LHCN-M2 (cell line): ENCODE measurements around the gene KRT37. TPM values are rescaled to one million over a fixed set of nuclear protein-coding genes. Genes with fewer than 3 reads are reported as not detected.

Experiments used
- DNase-seq: peaks from one replicate; pipeline ENCODE4 v3.0.0-alpha.2; 2012; ENCODE audit warnings: low read depth
- polyA plus RNA-seq: library from polyadenylated mRNA; unstranded; fragments of >200 nt; gene quantifications from one replicate; pipeline ENCODE4 v1.2.1, GENCODE V29; 2012; ENCODE audit warnings: missing spikeins
- total RNA-seq: library from RNA; depleted of rRNA; stranded (reverse); fragments of >200 nt; gene quantifications from 2 replicates; pipeline ENCODE4 v1.2.3, GENCODE V29; 2014; rRNA removed

KRT37 gene
- total RNA-seq: not detected in 2 replicates
- polyA plus RNA-seq: not detected

DNA sequence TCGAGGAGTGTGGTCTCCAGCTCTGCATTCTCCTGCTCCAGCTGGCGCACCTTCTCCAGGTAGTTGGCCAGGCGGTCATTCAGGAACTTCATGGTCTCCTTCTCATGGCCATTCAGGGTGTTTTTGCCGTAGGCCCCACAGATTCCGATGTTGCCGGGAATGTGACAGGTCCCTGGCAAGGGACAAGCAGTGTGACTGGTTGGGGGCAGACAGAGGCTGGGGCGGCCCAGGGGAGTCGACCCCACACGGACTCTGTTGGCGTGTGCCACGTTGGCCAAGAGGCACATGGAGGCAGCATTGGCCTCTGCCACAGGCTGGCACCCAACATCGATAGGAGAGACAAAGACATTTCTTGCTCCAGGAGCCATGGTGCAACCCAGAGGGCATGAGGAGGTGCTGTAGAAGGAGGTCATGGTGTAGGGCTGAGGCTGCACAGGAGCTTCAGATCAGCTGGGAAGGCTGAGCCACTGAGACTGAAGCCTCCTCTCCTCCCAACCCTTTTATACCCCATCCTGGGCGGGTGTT is at the start of gene KRT37:
KRT37 (minus strand) TSS at position 475 of the 525 bp plus-strand sequence; CDS start at position 413, 62 bp downstream.
- no peak for DNase-seq

DNA sequence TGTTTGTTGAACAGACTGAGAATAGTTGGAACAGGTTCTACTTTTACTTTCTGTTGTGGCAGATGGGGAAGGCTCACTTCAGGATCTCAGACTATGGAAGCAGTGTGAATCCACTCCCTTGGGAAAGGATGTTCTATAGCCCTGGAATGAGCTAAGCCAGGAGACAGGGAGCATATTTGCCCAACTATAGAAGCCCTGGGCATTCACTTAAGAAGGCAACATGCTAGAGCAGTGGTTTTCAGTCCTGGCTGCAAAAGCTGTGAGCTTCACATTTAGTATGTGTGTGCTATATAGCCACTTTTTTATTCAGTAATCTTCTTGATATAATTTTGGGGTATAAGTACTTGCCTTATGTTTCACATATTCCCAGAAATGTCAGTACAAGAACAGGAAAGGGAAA is 44.0 kb upstream of the KRT37 start:
- no peak for DNase-seq

DNA sequence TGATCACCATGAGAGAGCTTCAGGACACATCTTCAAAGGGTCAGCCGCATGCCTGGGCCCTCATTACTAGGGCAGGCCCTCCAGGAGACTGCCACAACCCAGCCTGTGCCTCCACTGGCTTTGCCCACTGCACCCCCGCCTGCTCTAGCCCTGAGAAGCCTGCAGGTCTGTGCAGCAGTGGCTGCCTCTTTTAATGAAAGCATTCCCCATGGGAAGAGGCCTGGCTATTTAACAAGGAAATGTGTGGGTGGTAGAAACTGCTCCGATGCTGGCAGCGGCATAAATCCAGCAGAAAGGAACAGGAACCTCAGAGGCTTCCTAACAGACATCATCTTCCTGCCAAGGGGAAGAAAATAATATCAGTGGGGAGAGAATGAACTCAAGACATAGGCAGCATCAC is 43.2 kb upstream of the KRT37 start:
- no peak for DNase-seq

DNA sequence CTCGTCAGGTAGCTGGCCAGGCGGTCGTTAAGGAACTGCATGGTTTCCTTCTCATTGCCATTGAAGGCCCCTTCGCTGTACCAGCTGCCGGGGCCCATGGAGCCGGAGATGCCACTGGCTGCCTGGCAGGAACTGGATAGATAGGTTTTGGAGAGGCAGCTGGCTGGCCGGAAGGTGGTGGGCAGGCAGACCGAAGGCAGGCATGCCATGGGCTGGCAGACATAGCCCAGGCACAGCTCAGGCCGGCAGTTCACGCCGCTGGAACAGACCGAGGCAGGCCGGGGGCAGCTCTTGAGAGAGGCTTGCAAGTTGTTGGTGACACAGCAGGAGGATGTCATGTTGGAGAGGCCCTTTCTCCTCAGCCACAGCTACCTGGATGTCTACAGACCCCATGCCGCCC is 42.6 kb upstream of the KRT37 start, which contains the start of gene KRT32:
KRT32 (minus strand) TSS at position 399 of the 400 bp plus-strand sequence; CDS start at position 338, 61 bp downstream.
- DNase-seq: no peak

DNA sequence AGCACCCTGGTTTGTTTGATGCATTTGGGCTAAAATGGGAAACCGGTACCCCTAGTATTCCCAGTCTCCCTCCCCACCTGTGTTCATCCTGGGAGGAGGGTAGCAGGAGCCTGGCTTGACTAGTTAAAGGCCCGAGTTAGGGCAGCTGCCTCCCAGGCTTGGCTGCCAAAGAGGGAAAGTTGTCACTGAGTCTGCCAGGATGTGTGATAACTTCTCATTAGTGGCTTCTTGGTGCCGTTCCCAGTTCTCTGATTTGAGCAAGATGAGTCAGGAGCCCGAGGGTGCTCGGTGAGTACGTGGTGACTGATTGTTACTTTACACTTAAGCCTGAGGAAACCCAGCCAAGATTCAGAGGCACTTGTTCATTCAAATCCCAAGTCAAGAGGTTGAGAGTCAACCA is 40.3 kb upstream of the KRT37 start:
- DNase-seq: peak; percentile 87

DNA sequence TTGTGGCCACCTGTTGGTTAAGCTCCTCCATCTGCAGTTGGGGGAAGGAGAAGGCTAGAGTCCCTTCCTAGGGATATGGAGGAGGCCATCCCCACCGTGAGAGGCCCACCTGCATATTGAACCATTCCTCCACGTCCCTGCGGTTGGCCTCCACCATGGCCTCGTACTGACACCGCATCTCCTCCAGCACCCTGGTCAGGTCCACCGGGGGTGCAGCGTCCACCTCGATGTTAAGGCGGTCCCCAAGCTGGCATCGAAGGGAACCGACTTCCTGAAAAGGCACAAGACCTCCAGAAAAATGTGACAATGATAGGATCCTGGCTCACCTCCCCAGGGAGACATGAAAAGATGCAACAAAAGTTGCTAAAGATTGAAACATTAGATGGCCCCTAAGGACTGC is 39.8 kb upstream of the KRT37 start:
- no peak for DNase-seq

DNA sequence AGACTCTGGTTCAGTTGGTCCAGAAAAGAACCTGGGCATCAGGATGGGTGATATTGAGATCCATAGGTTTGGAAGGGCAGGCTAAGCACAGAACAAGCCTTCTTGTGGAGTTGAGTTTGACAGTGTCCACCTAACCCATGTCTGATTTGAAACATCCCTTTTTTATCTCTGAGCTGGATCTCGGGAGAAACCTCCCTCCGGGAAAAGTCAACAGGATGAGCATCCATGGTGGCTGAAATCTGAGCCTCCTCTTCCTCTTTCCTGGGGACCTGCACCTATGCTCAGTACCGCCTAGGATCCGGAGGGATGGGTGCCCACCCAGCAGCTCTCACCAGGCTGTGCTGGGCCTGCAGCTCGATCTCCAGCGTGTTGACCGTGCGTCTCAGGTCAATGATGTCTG is 39.4 kb upstream of the KRT37 start:
- DNase-seq: no peak

DNA sequence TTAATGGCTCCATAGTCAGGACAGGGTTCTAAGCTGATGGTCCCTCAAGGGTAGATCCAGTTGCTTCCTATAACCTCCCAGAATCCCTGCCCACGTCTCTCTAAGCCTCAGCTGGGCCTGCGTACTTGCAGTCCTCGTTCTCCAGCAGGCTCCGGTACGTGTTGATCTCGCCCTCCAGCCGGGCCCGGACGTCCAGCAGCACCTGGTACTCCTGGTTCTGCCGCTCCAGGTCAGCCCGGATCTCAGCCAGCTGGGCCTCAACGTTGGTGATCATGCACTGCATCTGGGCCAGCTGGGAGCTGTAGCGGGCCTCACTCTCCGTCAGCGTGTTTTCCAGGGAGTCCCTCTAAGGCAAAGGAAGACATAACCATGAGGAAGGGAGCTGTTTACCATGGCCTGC is 38.3 kb upstream of the KRT37 start:
- no peak for DNase-seq

DNA sequence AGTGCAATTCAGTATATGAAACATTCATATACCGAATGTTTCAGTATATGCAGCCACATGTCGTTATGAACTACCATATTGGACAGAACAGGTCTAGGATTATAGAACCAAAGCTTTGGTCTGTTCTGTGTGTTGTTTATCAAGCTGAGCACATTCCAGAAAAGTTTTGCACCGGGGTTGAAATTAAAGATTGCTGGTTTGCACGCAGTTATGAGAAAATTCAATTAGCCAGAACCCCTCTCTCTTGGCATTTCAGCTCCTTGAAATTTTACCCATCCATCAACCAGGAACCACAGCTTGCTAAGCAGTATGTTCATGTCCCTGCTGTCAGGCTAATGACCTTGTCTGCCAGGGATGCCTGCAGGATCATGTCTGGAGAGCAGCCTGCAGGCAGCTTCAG is 33.3 kb upstream of the KRT37 start:
- no peak for DNase-seq

DNA sequence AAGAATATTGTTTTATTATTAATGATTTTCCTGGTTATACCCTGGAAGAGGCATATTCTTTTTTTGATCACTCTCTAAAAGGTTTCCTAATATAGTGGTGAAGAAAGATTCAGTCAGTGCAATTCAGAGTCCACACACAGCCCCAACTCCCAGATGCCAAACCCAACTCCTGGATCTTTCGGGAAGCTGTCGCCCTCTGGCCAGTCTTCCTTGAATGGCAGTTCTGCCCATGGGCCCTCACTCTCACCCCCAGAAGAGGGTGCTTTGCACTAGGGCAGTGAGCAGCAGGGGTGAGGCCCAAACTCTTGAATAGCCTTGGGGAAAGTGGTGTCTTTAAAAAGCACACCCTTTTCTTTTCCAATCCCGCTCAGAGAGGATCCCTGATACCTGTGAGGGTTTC is 31.8 kb upstream of the KRT37 start:
- DNase-seq: no peak

DNA sequence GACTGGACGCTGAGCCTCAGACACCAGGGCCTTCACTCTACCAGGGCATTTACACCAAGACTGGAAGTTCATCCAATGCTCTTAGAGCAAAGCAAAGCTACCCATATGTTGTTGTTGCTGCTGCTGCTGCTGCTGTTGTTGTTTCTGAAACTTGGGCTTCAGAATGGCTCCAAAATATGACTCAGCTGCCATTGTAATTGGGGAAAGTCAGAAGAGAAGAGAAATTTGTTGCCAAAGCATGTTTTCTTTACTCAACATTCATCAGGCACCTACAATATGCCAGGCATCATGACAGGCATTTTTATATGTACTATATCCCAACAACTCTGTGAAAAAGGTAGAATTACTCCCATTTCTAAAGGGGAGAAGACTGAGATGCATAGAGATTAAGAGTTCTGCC is 30.9 kb upstream of the KRT37 start:
- peak; percentile 8 for DNase-seq

DNA sequence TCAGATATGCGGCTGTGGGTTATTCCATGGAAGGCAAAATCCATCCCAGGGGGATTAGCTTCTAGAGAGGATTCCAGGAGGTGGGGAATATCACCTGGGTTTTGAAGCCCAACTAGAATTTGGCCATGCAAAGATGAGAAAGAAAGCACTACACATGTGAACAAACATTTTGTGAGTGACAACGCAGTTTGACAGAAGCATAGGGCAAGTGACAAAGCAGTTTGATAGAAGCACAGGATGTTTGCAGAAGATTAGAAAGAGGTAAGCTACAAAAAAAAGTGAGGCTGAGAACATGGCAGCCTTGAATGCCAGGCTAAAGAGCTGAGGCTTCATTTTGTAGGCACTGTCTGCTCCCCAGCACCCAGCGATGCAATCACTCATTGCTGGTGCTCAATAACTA is 28.7 kb upstream of the KRT37 start:
- no peak for DNase-seq

DNA sequence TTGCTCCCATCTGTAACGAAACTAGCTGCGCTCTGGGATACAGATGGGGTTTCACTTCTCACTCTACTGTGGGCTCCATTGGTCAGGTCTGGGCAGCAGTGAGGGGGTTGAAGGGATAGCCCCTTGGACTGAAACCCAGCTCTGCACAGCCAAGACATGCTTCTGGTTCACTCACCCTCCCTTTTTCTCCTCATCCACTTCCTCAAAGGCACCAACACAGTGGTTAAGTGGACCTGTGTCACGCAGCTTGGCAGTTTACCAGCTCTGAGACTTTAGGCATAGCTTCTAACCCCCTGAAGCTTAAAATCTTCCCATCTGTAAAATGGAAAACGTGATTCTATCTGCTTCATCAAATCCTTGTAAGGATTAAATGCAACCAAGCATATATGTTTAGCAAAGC is 27.9 kb upstream of the KRT37 start:
- no peak for DNase-seq

DNA sequence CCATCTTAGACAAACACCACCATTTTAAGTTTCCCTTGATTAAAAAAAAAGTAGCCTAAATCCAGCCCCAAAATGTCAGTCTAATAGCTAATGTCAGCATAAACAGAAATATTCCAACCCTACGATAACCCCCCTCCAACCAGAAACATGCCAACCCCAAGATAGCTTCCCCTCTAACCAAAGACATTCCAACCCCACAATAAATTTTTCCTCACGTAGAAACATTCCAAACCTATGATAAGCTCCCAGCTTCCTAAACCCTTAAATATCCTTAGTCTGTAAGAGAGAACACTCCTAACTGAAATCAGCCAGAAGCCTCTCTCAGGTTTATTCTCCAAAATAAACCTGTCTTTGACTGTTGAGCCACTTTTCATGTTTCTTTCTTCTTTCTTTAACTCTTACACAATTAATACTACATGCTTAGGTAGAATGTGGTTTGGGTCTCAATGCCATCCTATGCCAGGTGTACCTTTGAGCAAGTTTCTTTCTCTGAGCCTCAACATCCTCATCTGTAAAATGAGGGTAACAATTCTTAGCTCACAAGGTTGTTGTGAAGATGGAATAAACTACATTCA is 26.9 kb upstream of the KRT37 start:
- DNase-seq: no peak

DNA sequence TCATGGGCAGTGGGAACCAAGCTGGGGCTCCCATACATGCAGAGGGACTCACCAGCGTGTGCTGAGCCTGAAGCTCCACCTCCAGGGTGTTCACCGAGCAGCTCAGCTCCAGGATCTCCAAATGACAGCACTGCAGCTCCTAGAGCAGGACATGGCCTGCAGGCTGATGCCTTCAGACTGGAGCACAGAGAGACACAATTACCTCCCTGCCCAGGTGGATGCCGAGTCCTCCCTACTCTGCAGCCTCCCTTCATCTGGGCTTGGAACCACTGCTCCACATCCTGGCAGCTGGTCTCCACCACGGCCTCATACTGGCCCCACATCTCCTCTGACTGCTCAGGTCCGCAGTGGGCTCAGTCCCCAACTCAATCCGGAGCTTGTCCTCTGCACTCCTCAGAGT is 24.6 kb upstream of the KRT37 start:
- no peak for DNase-seq

DNA sequence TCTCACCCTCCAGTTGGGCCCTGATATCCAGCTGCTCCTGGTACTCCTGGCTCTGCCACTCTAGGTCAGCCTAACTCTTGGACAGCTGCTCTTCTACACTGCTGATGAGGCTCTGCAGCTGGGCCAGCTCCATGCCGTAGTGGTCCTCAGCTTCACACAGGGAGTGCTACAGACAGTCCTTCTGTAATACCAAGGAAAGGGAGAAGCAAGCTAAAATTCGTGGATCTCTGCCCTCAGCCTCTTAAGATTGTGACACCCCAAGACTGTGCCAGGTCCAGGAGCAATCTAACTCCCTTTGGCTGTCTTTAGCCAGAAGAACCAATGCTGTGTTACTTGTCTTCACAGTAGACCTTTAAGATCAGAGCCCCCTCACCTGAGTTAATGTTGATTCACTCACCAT is 24.1 kb upstream of the KRT37 start:
- peak; percentile 12 for DNase-seq

DNA sequence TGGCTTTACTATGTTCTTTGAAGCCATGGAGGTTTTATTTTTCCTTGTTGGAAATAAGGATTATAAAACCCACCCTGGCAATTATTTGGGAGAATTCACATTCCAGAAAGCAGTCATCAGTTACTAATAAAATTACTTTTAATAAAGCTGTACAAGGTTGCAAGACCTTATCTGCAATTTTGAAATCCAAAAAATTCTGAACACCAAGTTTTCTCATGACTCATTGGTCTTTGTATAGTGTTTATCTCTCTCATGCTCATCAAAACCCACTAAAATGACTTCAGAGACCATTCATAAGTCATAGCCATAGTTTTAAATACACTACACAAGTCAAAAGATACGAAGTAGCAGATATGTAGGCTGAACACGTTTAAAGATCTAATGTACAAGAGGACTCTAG is 22.4 kb upstream of the KRT37 start:
- DNase-seq: peak; percentile 7

DNA sequence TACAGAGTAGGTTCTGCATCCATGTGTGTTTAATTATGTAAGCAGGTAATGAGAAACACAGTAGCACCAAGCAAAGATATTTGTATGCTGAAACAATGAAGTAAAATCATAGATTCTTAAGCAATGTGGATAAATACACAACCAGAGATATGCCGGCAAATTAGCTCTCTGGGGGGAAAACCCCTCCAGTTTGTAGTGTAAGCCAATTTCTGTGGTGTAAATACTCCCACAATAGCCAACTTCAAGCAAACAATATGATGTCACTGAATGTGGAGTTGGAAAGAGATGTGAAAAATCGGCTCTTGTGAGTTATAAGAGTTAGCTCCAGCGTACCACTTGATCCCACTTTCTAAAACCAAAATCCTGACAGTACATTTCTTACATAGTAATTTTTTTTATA is 20.3 kb upstream of the KRT37 start:
- no peak for DNase-seq

DNA sequence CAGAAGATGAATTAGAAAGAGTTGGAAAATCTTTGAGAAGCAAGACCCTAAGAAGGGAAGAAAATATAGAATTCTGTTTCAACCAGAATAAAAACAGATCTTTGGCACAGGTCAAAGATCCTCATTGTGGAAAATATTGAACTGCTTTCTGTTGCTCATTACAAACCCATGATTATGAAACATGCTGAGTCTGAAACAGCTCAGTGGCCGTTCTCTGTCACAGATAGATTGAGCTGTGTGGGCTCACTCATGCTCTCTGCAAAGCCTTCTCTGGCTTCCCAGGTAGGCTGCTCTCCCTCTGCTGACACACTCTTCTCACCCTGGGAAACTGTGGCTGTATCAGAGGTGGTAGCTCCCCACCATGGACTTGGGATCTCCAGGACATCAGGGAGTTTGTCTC is 19.8 kb upstream of the KRT37 start:
- no peak for DNase-seq

DNA sequence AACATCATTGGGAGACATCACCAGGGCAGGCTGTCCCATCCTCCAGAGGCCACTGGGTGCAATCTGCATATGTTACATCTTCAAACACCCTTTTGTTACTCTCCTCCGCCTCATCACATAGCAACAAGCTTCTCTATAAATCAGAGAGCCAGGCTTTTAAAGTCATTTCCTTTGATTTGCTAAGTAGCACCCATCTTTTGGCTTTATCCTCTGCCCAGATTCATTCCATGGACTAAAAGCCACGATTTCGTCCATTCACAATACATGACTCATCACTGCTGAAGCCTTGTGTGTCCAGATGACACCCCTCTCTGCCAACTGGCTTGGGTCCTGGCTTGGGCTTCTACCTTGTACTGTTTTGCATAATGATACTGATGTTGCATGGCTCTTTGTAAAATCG is 18.4 kb upstream of the KRT37 start:
- peak; percentile 20 for DNase-seq

DNA sequence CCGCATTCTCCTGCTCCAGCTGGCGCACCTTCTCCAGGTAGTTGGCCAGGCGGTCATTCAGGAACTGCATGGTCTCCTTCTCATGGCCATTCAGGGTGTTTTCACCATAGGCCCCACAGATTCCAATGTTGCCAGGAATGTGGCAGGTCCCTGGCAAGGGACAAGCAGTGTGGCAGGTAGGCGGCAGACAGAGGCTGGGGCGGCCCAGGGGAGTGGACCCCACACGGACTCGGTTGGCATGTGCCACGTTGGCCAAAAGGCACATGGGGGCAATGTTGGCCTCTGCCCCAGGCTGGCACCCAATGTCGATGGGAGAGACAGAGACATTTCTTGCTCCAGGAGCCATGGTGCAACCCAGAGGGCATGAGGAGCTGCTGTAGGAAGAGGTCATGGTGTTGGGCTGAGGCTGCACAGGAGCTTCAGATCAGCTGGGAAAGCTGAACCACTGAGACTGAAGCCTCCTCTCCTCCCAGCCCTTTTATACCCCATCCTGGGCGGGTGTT is 16.2 kb upstream of the KRT37 start, which contains the start of gene KRT38:
KRT38 (minus strand) TSS at position 453 of the 503 bp plus-strand sequence; CDS start at position 391, 62 bp downstream.
- DNase-seq: no peak

DNA sequence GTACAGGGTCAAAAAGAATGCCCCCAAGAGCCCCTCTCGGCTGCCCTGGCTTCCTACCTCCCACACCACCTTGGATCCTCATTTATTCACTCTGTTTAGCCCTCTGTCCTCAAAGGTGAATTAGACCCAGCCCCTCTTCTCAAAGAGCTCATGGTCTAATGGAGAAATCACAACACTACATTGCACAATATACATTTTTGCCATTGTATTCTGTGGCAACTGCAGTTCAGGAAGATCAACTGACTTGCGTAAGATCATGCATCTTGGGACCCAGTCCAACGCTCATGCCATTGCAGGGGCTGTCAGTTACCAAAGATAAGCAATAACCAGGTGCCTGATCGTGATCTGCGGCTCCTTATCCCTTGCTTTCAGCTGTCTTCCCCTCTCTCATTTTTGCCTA is 15.0 kb upstream of the KRT37 start:
- DNase-seq: no peak

DNA sequence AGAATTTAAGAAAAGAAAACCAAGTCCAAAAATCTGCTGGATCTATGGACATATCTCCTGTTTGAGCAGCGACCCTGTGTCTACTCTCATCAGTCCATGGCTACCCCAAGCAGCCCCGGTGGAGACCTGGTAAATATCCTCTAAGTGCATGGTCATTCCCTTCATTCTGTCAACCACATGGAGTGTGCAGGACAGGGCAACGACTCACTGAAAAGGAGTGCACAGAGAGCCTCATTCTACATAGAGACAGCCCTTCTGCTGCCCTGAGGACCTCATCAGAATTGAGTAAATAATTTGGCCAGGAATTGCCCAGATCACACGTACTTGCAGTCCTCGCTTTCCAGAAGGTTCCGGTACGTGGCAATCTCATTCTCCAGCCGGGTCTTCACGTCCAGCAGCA is 13.4 kb upstream of the KRT37 start:
- no peak for DNase-seq

DNA sequence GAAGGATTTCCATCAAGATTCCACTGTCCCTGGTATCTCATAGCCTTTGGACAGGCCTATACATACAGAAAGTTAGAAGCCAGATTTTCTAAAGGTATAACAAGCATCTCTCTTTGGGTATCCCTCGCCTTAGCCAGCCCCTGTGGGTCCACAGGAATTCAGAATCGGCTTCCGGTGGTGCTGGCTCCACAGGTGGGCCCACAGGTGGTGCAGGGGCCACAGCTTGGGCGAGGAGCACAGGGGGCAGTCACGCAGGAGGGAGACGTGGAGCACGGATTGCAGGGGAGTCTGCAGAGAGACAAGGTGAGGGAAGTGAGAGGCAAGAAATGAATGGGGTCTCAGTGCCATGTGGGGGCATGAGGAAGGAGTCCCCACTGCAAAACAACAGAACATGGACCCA is 12.9 kb upstream of the KRT37 start:
- DNase-seq: no peak
